OCI-LY7 (cell line): Measurements from ENCODE around the gene PTPRT. TPM values are rescaled to one million over a fixed set of nuclear protein-coding genes. Genes with fewer than 3 reads are reported as not detected.

ENCODE experiments used
- BruUV-seq: library from RNA; stranded (reverse); fragments of 400-500 nt; replicated peaks from 2 replicates; lab custom pipeline; 2021; lab: Mats Ljungman, UMichigan
- CTCF ChIA-PET: fragments of 300-600 bp; sonication (Branson Sonifier 250); formaldehyde crosslinking; loops from one replicate; lab custom pipeline; 2022; ENCODE audit warnings: antibody characterized with exemption; ENCODE audit not compliant: unreplicated experiment; lab: Charles Lee
- POLR2A ChIA-PET: fragments of 300-600 bp; sonication (Branson Sonifier 250); formaldehyde crosslinking; loops from one replicate; lab custom pipeline; 2022; ENCODE audit warnings: antibody characterized with exemption; lab: Charles Lee
- DNase-seq: peaks from one replicate; pipeline ENCODE4 v3.0.0-alpha.2; 2015; ENCODE audit warnings: low spot score
- H2AFZ ChIP-seq: fragments of 200-600 bp; sonication (generic), shearing (Covaris generic); 2 replicates; pipeline ENCODE4 v1.6.1; 2014; ENCODE audit warnings: mild to moderate bottlenecking, antibody characterized with exemption, low read length, moderate library complexity
- H3K27ac ChIP-seq: fragments of 200-600 bp; sonication (generic); 2 replicates; pipeline ENCODE4 v1.5.1; 2014; ENCODE audit warnings: mixed run types, low read depth, mild to moderate bottlenecking, moderate library complexity, low read length, inconsistent platforms; ENCODE audit not compliant: poor library complexity, severe bottlenecking
- H3K36me3 ChIP-seq: fragments of 200-600 bp; sonication (generic); 2 replicates; pipeline ENCODE4 v1.6.1; 2014; ENCODE audit warnings: mild to moderate bottlenecking, antibody characterized with exemption, low read length, moderate library complexity, mixed read lengths; ENCODE audit not compliant: insufficient read depth
- H3K4me1 ChIP-seq: fragments of 200-600 bp; sonication (generic); 2 replicates; pipeline ENCODE4 v1.5.1; 2014; ENCODE audit warnings: mild to moderate bottlenecking, low read length; ENCODE audit not compliant: insufficient read depth, poor library complexity, severe bottlenecking
- H3K4me2 ChIP-seq: fragments of 200-600 bp; sonication (generic); 2 replicates; pipeline ENCODE4 v1.6.1; 2014; ENCODE audit warnings: mild to moderate bottlenecking, low read length
- H3K4me3 ChIP-seq: fragments of 200-600 bp; sonication (generic); 2 replicates; pipeline ENCODE4 v1.5.1; 2014; ENCODE audit warnings: mild to moderate bottlenecking, low read depth, low read length; ENCODE audit not compliant: poor library complexity, severe bottlenecking
- H3K79me2 ChIP-seq: fragments of 200-600 bp; sonication (generic); 2 replicates; pipeline ENCODE4 v1.6.1; 2016; ENCODE audit warnings: low read depth, mild to moderate bottlenecking, low read length, moderate library complexity, mixed read lengths; ENCODE audit not compliant: insufficient read depth
- H3K9me2 ChIP-seq: fragments of 200-600 bp; sonication (generic); 2 replicates; pipeline ENCODE4 v1.6.1; 2016; ENCODE audit warnings: mild to moderate bottlenecking, low read length, mixed read lengths; ENCODE audit not compliant: insufficient read depth
- H3K9me3 ChIP-seq: fragments of 200-600 bp; sonication (generic); 2 replicates; pipeline ENCODE4 v1.6.1; 2014; ENCODE audit warnings: mild to moderate bottlenecking, mixed run types, low read length, mixed read lengths
- H4K20me1 ChIP-seq: fragments of 200-600 bp; sonication (generic); 2 replicates; pipeline ENCODE4 v1.6.1; 2014; ENCODE audit warnings: mild to moderate bottlenecking, antibody characterized with exemption, low read length, moderate library complexity, mixed read lengths; ENCODE audit not compliant: insufficient read depth
- CTCF ChIP-seq: fragments of 200-600 bp; sonication (generic); conservative IDR thresholded peaks from 2 replicates; pipeline ENCODE4 v1.5.1; 2014; ENCODE audit warnings: mild to moderate bottlenecking, antibody characterized with exemption, low read length, moderate library complexity, mixed read lengths
- EZH2phosphoT487 ChIP-seq: fragments of 200-600 bp; sonication (generic); IDR thresholded peaks from 2 replicates; pipeline ENCODE4 v1.6.1; 2018; ENCODE audit warnings: low read depth, borderline replicate concordance, mild to moderate bottlenecking, mixed run types, antibody characterized with exemption, low read length, moderate library complexity, mixed read lengths
- intact Hi-C: fragments of 100-400 bp; cut with micrococcal nuclease; formaldehyde crosslinking; loops from one replicate; pipeline ENCODE4 v1.10.0; 2022; ENCODE audit not compliant: unreplicated experiment
- total RNA-seq, 2 experiments: library from RNA; depleted of rRNA in 1 of 2; stranded (reverse); fragments of >200 nt in 1 of 2; shearing (Covaris generic) in 1 of 2; gene quantifications; 2 replicates each; pipeline ENCODE4 v1.2.3, GENCODE V29; 2014 to 2022

Gene PTPRT
- total RNA-seq, 2 experiments from 2014 or later = not detected

- CTCF ChIA-PET = no interaction called here
These were observed 912.7 kb downstream of the PTPRT start for GRCh38 chr20:42276718-42277602.

GRCh38 chr20:42274986-42275385 is 914.7 kb downstream of the PTPRT start:
- no peak for TF ChIP-seq EZH2phosphoT487
- no peak for TF ChIP-seq CTCF
- H3K4me1 ChIP-seq = no peaks in the 10 kb centered on the region
- DNase-seq = no peak
- no peaks in the 10 kb centered on the region for H4K20me1 ChIP-seq
- H3K79me2 ChIP-seq = no peaks in the 10 kb centered on the region
- CTCF ChIA-PET = no interaction called here
- no peaks in the 10 kb centered on the region for H3K9me3 ChIP-seq
- H3K4me2 ChIP-seq = no peak overlapping the region
- intact Hi-C loops = no loop called here
- POLR2A ChIA-PET = no interaction called here
- no peak overlapping the region for H3K4me3 ChIP-seq
- H3K36me3 ChIP-seq = no peaks in the 10 kb centered on the region
- H2AFZ ChIP-seq = no peak overlapping the region
- no TSS peak for BruUV-seq
- no peak overlapping the region for H3K27ac ChIP-seq
- no peaks in the 10 kb centered on the region for H3K9me2 ChIP-seq

More at GRCh38 chr20:42276718-42277602, 912.7 kb downstream of the PTPRT start:
- H4K20me1 ChIP-seq = no peaks in the 10 kb centered on the region
- H3K4me2 ChIP-seq = no peak overlapping the region
- H3K79me2 ChIP-seq = no peaks in the 10 kb centered on the region
- no peaks in the 10 kb centered on the region for H3K36me3 ChIP-seq
- DNase-seq = no peak
- POLR2A ChIA-PET = no interaction called here
- no peak overlapping the region for H2AFZ ChIP-seq
- intact Hi-C loops = no loop called here
- no peaks in the 10 kb centered on the region for H3K4me1 ChIP-seq
- H3K9me3 ChIP-seq = no peaks in the 10 kb centered on the region
- TF ChIP-seq CTCF = no peak
- no peak for TF ChIP-seq EZH2phosphoT487
- no TSS peak for BruUV-seq
- H3K9me2 ChIP-seq = no peaks in the 10 kb centered on the region
- H3K27ac ChIP-seq = no peak overlapping the region
- no peak overlapping the region for H3K4me3 ChIP-seq

GRCh38 chr20:42272516-42272915 is 917.2 kb downstream of the PTPRT start:
- no peaks in the 10 kb centered on the region for H3K9me3 ChIP-seq
- POLR2A ChIA-PET = no interaction called here
- TF ChIP-seq EZH2phosphoT487 = no peak

More at GRCh38 chr20:42272516-42272915, 917.2 kb downstream of the PTPRT start:
- H3K36me3 ChIP-seq = no peaks in the 10 kb centered on the region
- H4K20me1 ChIP-seq = no peaks in the 10 kb centered on the region
- H3K27ac ChIP-seq = no peak overlapping the region
- H3K4me2 ChIP-seq = no peak overlapping the region
- H2AFZ ChIP-seq = no peak overlapping the region
- DNase-seq = no peak
- H3K4me3 ChIP-seq = no peak overlapping the region
- no peaks in the 10 kb centered on the region for H3K4me1 ChIP-seq
- no TSS peak for BruUV-seq
- no peaks in the 10 kb centered on the region for H3K79me2 ChIP-seq
- intact Hi-C loops = no loop called here
- CTCF ChIA-PET = no interaction called here
- H3K9me2 ChIP-seq = no peaks in the 10 kb centered on the region
